GM23338 (cell line): Measurements from ENCODE around the gene LHX1.

Source experiments
- CREB1 ChIP-seq: fragments of 250-450 bp; sonication (Bioruptor Pico); IDR thresholded peaks from 2 replicates; pipeline ENCODE4 v1.5.0; 2020; ENCODE audit warnings: low read depth, mild to moderate bottlenecking, moderate library complexity
- CTCF ChIP-seq, 2 experiments: fragments of 200-600 bp in 1 of 2; sonication (generic) in 1 of 2; conservative IDR thresholded peaks; 2 replicates each; pipeline versions ENCODE4 v1.5.1 to v1.6.1; 2016 to 2017; ENCODE audit warnings: antibody characterized with exemption in 2 of 2, low read depth in 2 of 2, mild to moderate bottlenecking in 2 of 2, moderate library complexity in 1 of 2
- ETS1 ChIP-seq: IDR thresholded peaks from 2 replicates; pipeline ENCODE4 v1.6.1; 2016; ENCODE audit warnings: antibody characterized with exemption
- EZH2 ChIP-seq: fragments of 200-600 bp; sonication (generic); IDR thresholded peaks from one replicate; pipeline ENCODE4 v1.8.0; 2017; ENCODE audit warnings: antibody characterized with exemption, mild to moderate bottlenecking, low read depth; ENCODE audit not compliant: unreplicated experiment
- EZH2phosphoT487 ChIP-seq: fragments of 200-600 bp; sonication (generic); IDR thresholded peaks from one replicate; pipeline ENCODE4 v1.8.1; 2018; ENCODE audit warnings: antibody characterized with exemption; ENCODE audit not compliant: unreplicated experiment
- JUNB ChIP-seq: IDR thresholded peaks from one replicate; pipeline ENCODE4 v1.6.1; 2016; ENCODE audit warnings: antibody characterized with exemption; ENCODE audit not compliant: unreplicated experiment
- NANOG ChIP-seq: IDR thresholded peaks from 2 replicates; pipeline ENCODE4 v1.6.1; 2016; ENCODE audit warnings: antibody characterized with exemption, borderline replicate concordance
- POLR2AphosphoS5 ChIP-seq: IDR thresholded peaks from 2 replicates; pipeline ENCODE4 v1.6.1; 2016; ENCODE audit warnings: antibody characterized with exemption, low read depth
- REST ChIP-seq: IDR thresholded peaks from one replicate; pipeline ENCODE4 v1.6.1; 2018; ENCODE audit warnings: antibody characterized with exemption; ENCODE audit not compliant: unreplicated experiment
- ZNF114 ChIP-seq: fragments of 250-450 bp; sonication (Bioruptor Pico); IDR thresholded peaks from 2 replicates; pipeline ENCODE4 v1.5.0; 2020; ENCODE audit warnings: mild to moderate bottlenecking, moderate library complexity
- ZNF462 ChIP-seq: fragments of 250-450 bp; sonication (Bioruptor Pico); IDR thresholded peaks from 2 replicates; pipeline ENCODE4 v1.5.0; 2020; ENCODE audit warnings: mild to moderate bottlenecking, moderate library complexity

- TF ChIP-seq CTCF (conservative IDR thresholded peaks at IDR 0.05; ENCODE audit: low read depth in 2 of 2) (no peak), EZH2 (no peak), JUNB (no peak), REST (no peak), POLR2AphosphoS5 (no peak), NANOG (no peak), EZH2phosphoT487 (no peak), ETS1 (no peak), ZNF114 (CRISPR knock-in tag) (no peak), CREB1 (no peak), ZNF462 (CRISPR knock-in tag) (no peak)
These were observed 13.5 kb upstream of the LHX1 start for GRCh38 chr17:36923814-36924221.
